Activated T-helper 2 cell treated with anti-CD3 and anti-CD28 coated beads, Interferon-gamma antibody, Interleukin-2, Interleukin-4, amounts not matched to agents 10 μg/mL and 5 μg/mL and 100 μg/mL, durations not matched to agents 14 hours and 24 hours and 36 hours (primary cell): ENCODE results near the gene TPST1. TPM values are rescaled to one million over a fixed set of nuclear protein-coding genes. Genes with fewer than 3 reads are reported as not detected.
"Not testable (repeated sequence)": the region's sequence is repeated elsewhere in the genome, so short reads cannot be mapped to it uniquely, and the experiment has no call there.

Source experiments
- DNase-seq: peaks from one replicate; pipeline ENCODE4 v3.0.0; 2021; ENCODE audit warnings: low spot score
- H3K27ac Mint-ChIP-seq: one replicate; pipeline ENCODE4 v1.8.0; 2021; ENCODE audit warnings: mixed read lengths
- H3K27me3 Mint-ChIP-seq: one replicate; pipeline ENCODE4 v1.8.0; 2021; ENCODE audit warnings: low read depth, mixed read lengths
- H3K36me3 Mint-ChIP-seq: one replicate; pipeline ENCODE4 v1.8.0; 2021; ENCODE audit warnings: low read depth, mixed read lengths
- H3K4me1 Mint-ChIP-seq: one replicate; pipeline ENCODE4 v1.8.0; 2021; ENCODE audit warnings: low read depth, mixed read lengths
- H3K4me3 Mint-ChIP-seq: one replicate; pipeline ENCODE4 v1.8.0; 2021; ENCODE audit warnings: low read depth, mild to moderate bottlenecking, moderate library complexity, mixed read lengths
- H3K9me3 Mint-ChIP-seq: one replicate; pipeline ENCODE4 v1.8.0; 2021; ENCODE audit warnings: mixed read lengths
- intact Hi-C: fragments of 100-400 bp; cut with micrococcal nuclease; formaldehyde crosslinking; loops from one replicate; pipeline ENCODE4 v1.15.1; 2023
- total RNA-seq: library from RNA; stranded (reverse); gene quantifications from 2 replicates; pipeline ENCODE4 v1.2.3, GENCODE V29; 2022

TPST1 gene
- total RNA-seq, 1 donor from 2014 or later = 1.6 TPM

DNA sequence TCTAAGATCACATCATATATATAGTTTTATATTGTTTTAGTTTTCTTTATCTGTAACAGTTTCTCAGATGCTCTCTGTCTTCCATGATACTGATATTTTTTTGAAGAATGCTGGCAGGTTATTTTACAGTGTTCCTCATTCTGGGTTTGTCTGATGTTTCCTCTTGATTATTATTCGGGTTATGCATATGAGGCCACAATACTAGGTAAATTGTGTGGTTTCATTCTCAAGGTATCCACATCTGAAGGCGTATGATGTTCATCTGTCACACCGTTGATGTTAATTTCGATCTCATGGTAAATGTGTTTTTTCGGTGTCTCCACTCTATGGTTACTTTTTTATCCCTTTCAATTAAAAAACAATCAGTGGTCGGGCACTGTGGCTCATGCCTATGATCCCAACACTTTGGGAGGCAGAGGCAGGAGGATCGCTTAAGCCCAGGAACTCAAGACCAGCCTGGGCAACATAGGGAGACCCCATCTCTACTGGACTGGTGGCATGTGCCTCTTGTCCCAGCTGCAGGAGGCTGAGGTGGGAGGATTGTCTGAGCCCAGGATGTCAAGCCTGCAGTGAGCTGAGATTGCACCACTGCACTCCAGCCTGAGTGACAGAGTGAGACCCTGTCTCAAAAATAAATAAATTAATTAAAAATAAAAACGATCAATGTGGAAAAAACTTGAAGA lies 108.9 kb downstream of the TPST1 start:
- Mint-ChIP-seq H3K27ac (no peak overlapping the region), H3K9me3 (no peaks in the 10 kb centered on the region), H3K27me3 (peaks cover 3% of the 10 kb centered on the region), H3K4me1 (no peaks in the 10 kb centered on the region), H3K4me3 (no peak overlapping the region), H3K36me3 (no peaks in the 10 kb centered on the region)
- intact Hi-C loops = no loop called here
- no peak for DNase-seq

DNA sequence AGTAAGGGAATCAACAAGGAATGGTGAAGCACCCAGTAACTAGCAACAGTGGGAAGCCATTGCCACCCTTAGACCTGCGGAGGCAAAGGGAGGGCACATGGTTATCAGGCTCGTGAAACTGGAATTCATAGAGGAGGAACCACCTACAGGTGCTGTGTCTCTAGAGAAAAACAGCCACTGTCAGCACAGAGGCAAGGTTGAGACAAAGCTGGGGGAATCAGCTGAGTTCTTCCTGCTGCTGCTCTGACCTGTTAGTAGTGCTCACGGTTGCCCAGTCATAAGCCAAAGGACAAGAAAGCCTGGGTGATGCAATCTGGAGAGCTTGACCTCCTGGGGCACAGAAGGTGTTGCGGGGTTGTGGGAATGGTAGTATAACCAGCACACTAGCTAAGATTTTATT lies 110.1 kb downstream of the TPST1 start:
- no peaks in the 10 kb centered on the region for H3K4me1 Mint-ChIP-seq
- intact Hi-C loops = no loop called here
- no peaks in the 10 kb centered on the region for H3K9me3 Mint-ChIP-seq
- H3K36me3 Mint-ChIP-seq = no peaks in the 10 kb centered on the region
- no peak overlapping the region for H3K27ac Mint-ChIP-seq
- peaks cover 3% of the 10 kb centered on the region for H3K27me3 Mint-ChIP-seq
- no peak overlapping the region for H3K4me3 Mint-ChIP-seq
- no peak for DNase-seq

DNA sequence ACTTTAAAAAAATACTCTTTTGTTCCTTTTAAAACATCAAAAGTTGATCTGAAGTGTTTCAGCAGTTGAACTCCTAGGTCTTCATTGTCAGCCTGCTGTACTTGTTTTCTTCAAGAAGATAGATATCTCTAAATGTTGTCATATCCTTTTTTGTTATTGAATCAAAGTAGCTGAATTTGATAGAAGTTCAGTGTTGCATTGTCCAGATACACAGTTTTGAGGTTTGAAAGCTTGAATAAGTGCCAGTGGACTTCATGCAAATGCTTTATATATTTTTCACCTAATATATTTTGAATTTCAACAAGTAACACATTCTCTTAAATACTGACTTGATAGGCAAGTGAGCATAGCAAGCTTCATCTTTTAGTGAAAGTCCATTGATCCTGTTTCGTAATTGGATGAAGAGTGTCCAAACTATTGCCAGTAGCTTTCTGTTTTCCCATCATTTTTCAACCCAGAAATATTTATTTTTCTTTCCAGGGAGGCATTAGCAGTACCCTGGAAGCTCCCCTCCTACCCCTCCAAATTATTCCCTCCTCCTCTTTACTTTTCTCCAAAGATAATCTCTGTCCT lies 114.4 kb downstream of the TPST1 start:
- intact Hi-C loops = no loop called here
- no peak overlapping the region for H3K4me3 Mint-ChIP-seq
- no peaks in the 10 kb centered on the region for H3K27me3 Mint-ChIP-seq
- no peaks in the 10 kb centered on the region for H3K36me3 Mint-ChIP-seq
- H3K9me3 Mint-ChIP-seq = peaks cover 11% of the 10 kb centered on the region
- no peak for DNase-seq
- no peak overlapping the region for H3K27ac Mint-ChIP-seq
- no peaks in the 10 kb centered on the region for H3K4me1 Mint-ChIP-seq

DNA sequence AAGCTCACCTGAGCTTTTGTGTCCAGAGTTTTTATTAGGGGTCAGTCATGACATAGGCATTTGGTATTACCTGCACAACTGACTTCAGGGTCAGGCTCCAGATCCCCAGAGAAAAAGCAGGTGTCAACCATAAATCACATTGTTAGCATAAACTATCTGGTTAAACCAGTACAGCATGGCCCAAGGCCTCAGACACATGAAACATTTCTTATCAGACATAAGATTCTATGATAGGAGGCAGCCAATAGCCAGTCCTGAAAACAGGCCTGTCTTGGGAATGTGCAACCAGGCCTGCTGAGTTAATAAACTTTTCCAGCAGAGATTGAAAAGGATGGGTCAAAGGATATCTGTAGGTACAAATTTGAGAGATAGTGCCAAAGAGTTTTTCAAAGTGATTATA lies 116.1 kb downstream of the TPST1 start:
- H3K9me3 Mint-ChIP-seq = peaks cover 11% of the 10 kb centered on the region
- no peak for DNase-seq
- no peak overlapping the region for H3K4me3 Mint-ChIP-seq
- no peaks in the 10 kb centered on the region for H3K27me3 Mint-ChIP-seq
- intact Hi-C loops = no loop called here
- H3K4me1 Mint-ChIP-seq = no peaks in the 10 kb centered on the region
- no peaks in the 10 kb centered on the region for H3K36me3 Mint-ChIP-seq
- H3K27ac Mint-ChIP-seq = no peak overlapping the region

DNA sequence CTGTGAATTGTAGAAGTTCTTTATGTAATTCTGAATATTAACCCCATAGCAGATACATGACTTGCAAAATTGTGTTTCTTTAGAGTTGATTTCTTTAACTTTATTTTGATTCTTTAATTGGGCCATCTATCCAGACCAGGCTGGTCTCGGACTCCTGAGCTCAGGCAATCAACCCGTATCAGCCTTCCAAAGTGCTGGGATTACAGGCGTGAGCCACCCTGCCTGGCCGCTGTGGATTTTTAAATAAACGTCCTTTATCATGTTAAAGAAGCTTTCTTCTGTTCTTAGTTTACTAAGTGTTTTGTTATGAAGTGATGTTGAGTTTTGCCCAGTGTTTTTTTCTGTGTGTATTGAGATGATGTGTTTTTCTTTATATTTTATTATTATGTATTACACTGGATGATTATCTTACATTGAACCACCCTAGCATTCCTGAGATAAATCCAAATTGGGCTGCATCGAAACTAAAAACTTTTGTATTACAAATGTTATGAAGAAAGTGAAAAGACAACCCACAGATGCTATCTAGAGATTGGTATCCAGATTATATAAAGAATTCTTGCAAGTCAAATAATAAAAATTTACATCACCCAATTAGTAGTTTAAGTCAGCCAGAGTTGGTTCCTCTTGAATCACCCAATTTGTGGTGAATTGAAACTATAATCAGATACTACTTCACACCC lies 118.1 kb downstream of the TPST1 start:
- H3K27me3 Mint-ChIP-seq = no peaks in the 10 kb centered on the region
- H3K4me3 Mint-ChIP-seq = no peak overlapping the region
- no peaks in the 10 kb centered on the region for H3K4me1 Mint-ChIP-seq
- intact Hi-C loops = no loop called here
- H3K36me3 Mint-ChIP-seq = no peaks in the 10 kb centered on the region
- peaks cover 11% of the 10 kb centered on the region for H3K9me3 Mint-ChIP-seq
- H3K27ac Mint-ChIP-seq = no peak overlapping the region
- DNase-seq = no peak

DNA sequence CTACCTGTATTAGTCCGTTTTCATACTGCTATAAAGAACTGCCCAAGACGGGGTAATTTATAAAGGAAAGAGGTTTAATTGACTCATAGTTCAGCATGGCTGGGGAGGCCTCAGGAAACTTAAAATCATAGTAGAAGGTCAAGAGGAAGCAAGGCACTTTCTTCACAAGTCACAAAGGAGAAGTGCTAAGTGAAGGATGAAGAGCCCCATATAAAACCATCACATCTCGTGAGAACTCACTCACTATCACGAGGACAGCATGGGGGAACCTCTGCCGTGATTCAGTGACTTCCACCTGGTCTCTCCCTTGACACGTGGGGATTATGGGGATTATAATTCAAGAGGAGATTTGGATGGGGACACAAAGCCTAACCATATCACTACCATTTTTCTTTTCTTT lies 119.9 kb downstream of the TPST1 start:
- peaks cover 11% of the 10 kb centered on the region for H3K9me3 Mint-ChIP-seq
- H3K4me3 Mint-ChIP-seq, H3K4me1 Mint-ChIP-seq, H3K27ac Mint-ChIP-seq, H3K36me3 Mint-ChIP-seq, H3K27me3 Mint-ChIP-seq, DNase-seq, intact Hi-C loops: not testable (repeated sequence)

DNA sequence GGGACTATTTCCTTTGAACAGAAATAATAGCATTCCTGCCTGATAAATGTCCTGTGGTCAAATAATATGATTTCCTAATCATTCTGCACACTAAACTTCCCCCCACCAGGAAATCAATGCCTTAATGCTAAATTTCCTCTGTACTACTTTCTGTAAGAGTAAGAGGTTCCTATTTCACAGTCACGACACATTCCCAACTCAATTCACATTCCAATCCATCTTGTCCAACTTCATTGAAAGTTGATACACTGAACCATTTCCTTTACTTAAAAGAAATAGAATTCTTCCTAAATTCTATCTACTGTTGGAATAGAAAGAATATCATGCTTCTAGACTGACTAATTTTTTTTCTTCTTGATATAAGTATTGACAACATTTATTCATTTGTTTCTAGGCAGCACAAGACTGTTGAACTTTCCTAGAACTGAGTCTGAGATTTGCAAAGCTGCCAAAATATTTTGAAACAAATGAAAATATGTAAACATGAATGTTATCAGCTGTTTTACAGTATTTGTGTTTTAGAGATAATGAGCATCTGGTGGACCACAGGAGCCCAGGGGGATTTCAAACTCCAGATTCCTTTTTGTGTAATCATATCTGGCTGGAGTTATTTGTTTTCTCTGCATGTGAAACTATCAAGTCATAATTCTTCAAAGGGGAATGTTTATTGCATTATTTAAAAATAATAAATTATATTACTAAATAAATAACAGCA lies 121.5 kb downstream of the TPST1 start:
- no peak overlapping the region for H3K4me3 Mint-ChIP-seq
- no peaks in the 10 kb centered on the region for H3K36me3 Mint-ChIP-seq
- no peak for DNase-seq
- peaks cover 9% of the 10 kb centered on the region for H3K9me3 Mint-ChIP-seq
- intact Hi-C loops = no loop called here
- H3K27ac Mint-ChIP-seq = no peak overlapping the region
- peaks cover 2% of the 10 kb centered on the region for H3K27me3 Mint-ChIP-seq
- H3K4me1 Mint-ChIP-seq = no peaks in the 10 kb centered on the region

DNA sequence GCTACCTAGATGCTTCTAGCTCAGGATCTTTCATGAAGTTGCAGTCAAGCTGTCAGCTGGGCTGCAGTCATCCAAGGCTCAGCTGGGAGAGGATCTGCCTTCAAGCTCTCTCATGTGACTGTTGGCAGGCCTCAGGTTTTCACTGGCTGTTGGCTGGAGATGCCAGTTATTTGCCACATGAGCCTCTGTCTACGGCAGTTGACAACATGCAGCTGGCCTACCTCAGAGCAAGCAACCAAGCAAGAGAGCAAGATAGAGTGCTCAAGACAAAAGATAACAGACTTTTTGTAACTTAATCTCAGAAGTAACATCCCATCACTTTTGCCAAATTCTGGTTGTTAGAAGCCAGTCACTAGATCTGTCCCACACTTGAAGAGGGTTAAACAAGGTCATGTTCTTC lies 125.8 kb downstream of the TPST1 start:
- no peak for DNase-seq
- no peak overlapping the region for H3K27ac Mint-ChIP-seq
- H3K36me3 Mint-ChIP-seq = no peaks in the 10 kb centered on the region
- H3K4me1 Mint-ChIP-seq = no peaks in the 10 kb centered on the region
- no peak overlapping the region for H3K4me3 Mint-ChIP-seq
- intact Hi-C loops = no loop called here
- peaks cover 2% of the 10 kb centered on the region for H3K27me3 Mint-ChIP-seq
- H3K9me3 Mint-ChIP-seq = peaks cover 7% of the 10 kb centered on the region

DNA sequence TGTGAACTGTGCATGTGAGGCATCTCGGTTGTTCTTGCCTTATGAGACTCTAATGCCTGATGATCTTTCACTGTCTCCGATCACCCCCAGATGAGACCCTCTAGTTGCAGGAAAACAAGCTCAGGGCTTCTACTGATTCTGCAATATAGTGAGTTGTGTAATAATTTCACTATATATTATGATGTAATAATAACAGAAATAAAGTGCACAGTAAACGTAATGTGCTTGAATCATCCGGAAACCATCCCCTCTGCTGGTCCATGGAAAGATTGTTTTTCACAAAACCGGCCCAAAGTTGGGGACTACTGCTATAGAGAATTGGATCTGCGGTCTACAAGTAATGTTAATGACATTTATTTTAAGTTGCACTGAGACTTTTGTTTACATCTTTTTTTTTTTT lies 126.7 kb downstream of the TPST1 start:
- Mint-ChIP-seq H3K27me3 (peaks cover 2% of the 10 kb centered on the region), H3K36me3 (no peaks in the 10 kb centered on the region), H3K9me3 (peaks cover 15% of the 10 kb centered on the region), H3K27ac (no peak overlapping the region), H3K4me1 (no peaks in the 10 kb centered on the region), H3K4me3 (no peak overlapping the region)
- intact Hi-C loops = no loop called here
- no peak for DNase-seq

DNA sequence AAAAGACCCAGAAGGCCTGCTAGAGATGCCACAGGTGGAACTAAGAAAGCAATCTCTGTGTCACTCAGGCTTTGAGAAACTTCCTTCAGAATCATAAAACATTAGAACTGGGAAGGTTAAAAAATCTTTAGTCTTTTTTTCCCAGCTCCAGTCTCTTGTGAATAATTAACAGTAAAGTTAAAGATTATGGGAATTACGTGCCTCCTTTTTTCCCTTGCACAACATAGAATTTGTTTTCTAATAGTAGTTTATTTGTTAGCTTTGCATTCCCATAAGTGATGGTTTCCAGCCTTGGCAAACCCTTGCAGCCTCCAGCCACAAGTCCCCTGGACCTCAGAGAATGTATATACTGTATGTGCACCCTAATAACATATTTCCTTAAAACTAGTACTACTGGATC lies 128.3 kb downstream of the TPST1 start:
- no peak for DNase-seq
- Mint-ChIP-seq H3K27me3 (peaks cover 2% of the 10 kb centered on the region), H3K27ac (no peak overlapping the region), H3K36me3 (no peaks in the 10 kb centered on the region), H3K9me3 (peaks cover 22% of the 10 kb centered on the region), H3K4me3 (no peak overlapping the region), H3K4me1 (no peaks in the 10 kb centered on the region)
- intact Hi-C loops = no loop called here

DNA sequence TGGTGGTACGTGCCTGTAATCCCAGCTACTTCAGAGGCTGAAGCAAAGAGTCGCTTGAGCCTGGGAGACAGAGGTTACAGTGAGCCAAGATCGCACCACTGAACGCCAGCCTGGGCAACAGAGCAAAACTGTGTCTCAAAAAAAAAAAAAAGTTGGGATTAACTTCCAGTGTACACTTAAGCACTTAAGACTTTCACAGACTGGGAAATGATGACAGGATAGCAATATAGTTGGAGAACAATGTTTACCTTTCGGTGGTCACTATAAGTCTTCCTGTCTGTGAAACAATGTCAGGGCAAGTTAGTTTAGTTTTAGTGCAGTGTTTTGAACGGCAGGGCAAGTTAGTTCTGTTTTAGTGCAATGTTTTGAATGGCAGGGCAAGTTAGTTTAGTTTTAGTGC lies 130.2 kb downstream of the TPST1 start:
- no peak for DNase-seq
- no peak overlapping the region for H3K27ac Mint-ChIP-seq
- H3K9me3 Mint-ChIP-seq = peaks cover 31% of the 10 kb centered on the region
- peaks cover 2% of the 10 kb centered on the region for H3K27me3 Mint-ChIP-seq
- intact Hi-C loops = no loop called here
- H3K4me3 Mint-ChIP-seq = no peak overlapping the region
- no peaks in the 10 kb centered on the region for H3K36me3 Mint-ChIP-seq
- no peaks in the 10 kb centered on the region for H3K4me1 Mint-ChIP-seq

DNA sequence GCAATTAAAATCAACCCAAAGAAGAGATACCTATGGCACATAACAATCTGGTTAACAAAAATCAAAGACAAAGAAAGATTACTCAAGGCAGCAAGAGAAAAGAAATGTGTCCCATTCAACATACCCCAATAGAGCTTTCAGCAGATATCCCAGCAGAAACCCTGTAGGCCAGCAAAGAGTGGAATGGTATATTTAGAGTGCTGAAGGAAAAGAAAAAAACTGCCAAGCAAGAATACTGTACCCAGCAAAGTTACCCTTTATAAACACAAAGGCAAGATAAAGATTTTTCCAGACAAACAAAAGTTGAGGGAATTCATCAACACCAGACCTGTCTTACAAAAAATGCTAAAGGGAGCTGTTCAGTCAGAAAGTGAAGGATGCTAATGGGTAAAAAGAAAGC lies 131.6 kb downstream of the TPST1 start:
- Mint-ChIP-seq H3K27me3 (no peaks in the 10 kb centered on the region), H3K4me1 (no peaks in the 10 kb centered on the region), H3K36me3 (no peaks in the 10 kb centered on the region), H3K4me3 (no peak overlapping the region), H3K27ac (no peak overlapping the region), H3K9me3 (peaks cover 35% of the 10 kb centered on the region)
- no peak for DNase-seq
- intact Hi-C loops = no loop called here

DNA sequence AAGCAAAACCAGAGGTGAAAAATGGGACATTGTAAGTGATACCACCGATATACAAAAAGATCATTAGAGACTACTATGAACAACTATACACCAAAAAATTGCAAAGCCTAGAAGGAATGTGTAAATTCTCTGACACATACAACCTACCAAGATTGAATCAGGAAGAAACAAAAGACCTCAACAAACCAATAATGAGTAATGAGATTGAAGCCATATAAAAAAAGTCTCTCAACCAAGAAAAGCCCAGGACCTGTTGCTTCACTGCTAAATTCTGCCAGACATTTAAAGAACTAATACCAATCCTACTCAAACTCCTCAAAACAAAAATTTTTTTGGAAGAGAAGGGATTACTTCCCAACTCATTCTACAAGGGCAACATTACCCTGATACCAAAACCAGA lies 134.0 kb downstream of the TPST1 start:
- DNase-seq = no peak
- Mint-ChIP-seq H3K4me1 (no peaks in the 10 kb centered on the region), H3K4me3 (no peak overlapping the region), H3K27me3 (no peaks in the 10 kb centered on the region), H3K9me3 (peaks cover 35% of the 10 kb centered on the region), H3K36me3 (no peaks in the 10 kb centered on the region), H3K27ac (no peak overlapping the region)
- intact Hi-C loops = no loop called here
